GM18508 (cell line): Measurements from ENCODE around the gene OR4Q2.
"Not testable (repeated sequence)": the region's sequence is repeated elsewhere in the genome, so short reads cannot be mapped to it uniquely, and the experiment has no call there.

Source experiments
- ATAC-seq: cut with Tn5 transposase; IDR thresholded peaks from one replicate; pipeline ENCODE4 v1.9.1; 2021; ENCODE audit warnings: moderate number of reproducible peaks; ENCODE audit not compliant: insufficient read depth, unreplicated experiment

The OR4Q2 gene

DNA sequence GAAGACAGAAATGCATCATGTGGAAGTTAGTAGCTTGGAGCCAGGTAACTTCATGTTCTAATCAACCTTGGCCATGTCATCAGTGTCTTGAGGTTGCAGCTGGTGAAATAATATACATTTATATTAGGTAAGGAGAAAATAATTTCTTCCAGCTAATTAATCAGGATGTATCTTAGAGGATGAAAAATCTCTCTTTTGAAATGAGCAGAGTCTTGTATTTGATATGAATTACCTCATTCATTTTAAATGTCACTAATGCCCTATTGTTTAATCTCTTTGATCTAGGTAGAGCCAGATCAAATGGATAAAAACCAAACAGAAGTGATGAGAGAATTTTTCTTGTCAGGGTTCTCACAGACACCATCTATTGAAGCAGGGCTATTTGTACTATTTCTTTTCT, at the start of gene OR4Q2:
TSS of gene OR4Q2 (plus strand) at position 301 of the 400 bp plus-strand sequence.
- ATAC-seq = no peak

DNA sequence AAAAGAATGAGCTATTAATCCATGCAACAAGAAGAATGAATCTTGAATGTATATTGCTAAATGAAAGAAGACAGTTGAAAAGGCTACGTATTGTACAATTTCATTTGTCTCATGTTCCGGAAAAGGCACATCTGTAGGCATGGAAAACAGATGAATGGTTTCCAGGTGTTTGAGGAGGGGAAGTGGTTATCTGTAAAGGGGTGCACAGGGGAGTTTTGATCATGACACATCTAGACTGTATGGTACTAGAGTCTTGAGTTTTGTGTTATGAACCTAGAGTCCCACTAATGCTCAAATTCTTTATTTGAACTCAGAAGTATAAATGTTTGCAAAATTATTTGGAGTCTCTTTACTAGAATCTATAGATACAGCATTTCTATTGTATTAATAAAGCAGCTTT, 32.2 kb upstream of the OR4Q2 start:
- ATAC-seq = not testable (repeated sequence)

DNA sequence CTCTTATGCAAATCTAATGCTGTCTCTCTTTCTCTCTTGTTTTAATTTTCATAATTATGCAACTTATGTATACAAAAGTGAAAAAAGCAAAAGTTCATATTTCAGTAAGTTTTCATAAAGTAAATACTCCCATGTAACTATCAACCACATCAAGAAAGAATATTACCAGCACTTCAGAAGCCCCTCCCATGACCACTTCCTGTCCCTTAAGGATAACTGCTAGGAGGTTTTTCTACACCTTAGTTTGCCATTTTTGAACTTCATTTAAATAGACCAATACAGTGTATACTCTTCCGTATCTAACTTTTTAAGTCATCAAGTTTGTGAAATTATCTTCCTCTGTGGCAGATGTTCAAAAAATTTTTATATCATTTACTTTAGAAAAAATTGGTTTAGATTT, 27.1 kb upstream of the OR4Q2 start:
- ATAC-seq = no peak

DNA sequence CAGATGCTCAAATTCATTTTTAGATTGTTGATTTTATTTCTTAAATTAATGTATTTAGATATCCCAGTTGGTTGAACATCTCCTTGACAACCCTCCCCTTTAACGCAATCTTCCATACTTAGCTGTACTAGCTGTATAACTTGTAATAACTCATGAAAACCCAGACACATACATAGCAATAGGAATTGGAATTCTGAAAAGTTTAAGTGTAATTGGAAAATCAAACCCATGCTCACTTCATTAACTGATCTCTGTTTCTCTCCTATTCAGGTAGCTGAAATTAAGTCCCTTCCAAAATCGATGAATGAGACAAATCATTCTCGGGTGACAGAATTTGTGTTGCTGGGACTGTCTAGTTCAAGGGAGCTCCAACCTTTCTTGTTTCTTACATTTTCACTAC, 26.7 kb upstream of the OR4Q2 start, which contains the start of gene OR4K15:
TSS of gene OR4K15 (plus strand) at position 301 of the 400 bp plus-strand sequence. CDS start at position 301, 0 bp downstream.
- no peak for ATAC-seq

DNA sequence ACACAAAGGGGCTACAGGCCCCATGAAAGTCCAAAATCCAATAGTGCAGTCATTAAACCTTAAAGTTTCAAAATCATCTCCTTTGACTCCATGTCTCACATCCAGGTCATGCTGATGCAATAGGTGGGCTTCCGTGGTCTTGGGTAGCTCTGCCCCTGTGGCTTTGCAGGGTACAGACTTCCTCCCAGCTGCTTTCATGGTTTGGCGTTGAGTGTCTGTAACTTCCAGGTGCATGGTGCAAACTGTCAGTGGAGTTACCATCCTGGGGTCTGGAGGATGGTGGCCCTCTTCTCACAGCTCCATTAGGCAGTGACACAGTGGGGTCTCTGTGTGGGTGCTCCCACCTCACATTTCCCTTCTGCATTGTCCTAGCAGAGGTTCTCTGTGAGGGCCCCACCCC, 8.5 kb upstream of the OR4Q2 start:
- ATAC-seq = no peak

DNA sequence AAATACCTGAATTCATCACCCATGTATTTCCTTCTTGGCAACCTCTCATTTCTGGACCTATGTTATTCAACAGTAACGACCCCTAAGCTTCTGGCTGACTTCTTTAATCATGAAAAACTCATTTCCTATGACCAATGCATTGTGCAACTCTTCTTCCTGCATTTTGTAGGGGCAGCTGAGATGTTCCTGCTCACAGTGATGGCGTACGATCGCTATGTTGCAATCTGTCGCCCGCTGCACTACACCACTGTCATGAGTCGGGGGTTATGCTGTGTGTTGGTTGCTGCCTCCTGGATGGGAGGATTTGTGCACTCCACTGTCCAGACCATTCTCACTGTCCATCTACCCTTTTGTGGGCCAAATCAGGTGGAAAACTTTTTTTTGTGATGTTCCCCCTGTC, 356 bp downstream of the OR4Q2 start:
- no peak for ATAC-seq

DNA sequence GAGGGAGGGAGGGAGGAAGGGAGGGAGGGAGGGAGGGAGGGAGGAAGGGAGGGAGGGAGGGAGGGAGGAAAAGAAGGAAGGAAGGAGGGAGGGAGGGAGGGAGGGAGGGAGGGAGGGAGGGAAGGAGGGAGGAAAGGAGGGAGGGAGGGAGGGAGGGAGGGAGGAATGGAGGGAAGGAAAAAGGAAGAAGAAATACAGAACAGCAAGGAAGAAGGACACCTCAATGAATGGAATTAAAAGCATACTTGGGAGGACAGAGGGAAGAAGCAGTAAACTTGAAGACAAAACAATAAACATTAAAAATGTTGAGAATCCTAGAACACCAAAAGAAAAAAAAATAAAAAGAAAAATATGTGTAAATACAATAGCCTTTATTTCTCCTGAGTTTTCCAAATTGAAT, 6.2 kb downstream of the OR4Q2 start:
- no peak for ATAC-seq

DNA sequence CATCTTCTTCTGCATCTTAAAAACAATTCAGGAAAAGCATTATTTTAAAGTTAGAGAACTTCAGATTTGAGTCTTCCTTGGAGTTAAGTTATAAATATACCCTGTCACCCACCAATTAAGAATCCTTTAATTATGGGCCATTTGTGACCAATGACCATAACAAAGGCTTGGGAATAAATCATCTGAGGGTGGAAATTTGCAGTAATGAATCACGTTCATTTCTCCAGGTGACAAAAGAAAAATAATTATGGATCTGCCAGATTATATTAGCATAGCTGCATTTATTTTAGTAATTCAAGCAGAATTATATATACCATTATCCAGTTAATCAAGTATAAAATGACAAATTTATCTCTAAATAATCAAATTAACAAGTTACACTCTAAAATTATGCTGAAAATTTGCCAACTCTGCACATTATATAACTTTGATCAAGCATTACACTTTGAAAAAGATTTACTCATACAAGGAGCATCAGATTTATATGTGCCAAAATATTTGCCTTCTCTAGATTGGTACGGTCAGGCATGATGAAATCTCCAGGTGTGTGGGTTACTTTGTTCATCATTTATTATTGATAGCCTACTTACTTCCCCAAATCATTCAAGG, 17.4 kb downstream of the OR4Q2 start, which contains the start of gene OR4K14:
TSS of gene OR4K14 (minus strand) at position 51 of the 609 bp plus-strand sequence. CDS start 4,114 bp downstream, outside the sequence.
- ATAC-seq = no peak

DNA sequence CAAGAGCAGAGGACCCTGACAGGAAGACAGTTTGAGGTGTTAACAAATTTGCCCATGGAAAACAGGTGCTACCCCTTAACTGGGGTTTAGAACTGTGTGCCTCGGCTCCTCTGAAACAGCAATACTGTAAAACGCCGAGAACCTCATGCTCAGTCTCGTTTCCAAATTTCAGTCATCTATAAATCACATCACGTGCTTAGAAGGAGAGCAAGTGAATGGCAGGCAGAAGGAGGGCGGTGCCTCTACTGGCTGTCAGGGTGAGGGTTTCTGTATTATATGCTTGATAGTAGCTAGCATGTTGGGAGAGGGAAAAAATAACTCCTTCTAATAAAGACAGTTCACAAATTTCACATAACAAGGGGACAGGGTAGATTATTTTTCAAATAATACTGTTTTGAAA, 29.1 kb downstream of the OR4Q2 start:
- ATAC-seq = no peak

DNA sequence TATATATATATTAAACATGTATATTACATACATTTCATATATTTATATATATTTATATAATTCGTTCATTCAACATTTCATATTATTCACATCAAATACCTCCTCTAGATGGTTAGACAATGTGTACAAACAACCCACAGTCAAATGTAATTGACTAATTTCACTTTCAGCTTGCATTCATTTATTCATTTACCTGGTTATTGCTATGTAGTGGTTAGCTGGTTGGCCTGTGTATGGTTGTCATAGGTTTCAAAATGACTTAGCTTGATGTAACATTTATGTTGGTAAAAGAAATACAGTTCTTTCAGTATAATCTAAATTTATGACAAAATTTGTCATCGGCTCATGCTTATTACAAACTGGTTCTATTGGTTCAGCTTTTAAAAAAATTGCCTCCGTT, 33.5 kb downstream of the OR4Q2 start:
- peak; percentile 70 for ATAC-seq

DNA sequence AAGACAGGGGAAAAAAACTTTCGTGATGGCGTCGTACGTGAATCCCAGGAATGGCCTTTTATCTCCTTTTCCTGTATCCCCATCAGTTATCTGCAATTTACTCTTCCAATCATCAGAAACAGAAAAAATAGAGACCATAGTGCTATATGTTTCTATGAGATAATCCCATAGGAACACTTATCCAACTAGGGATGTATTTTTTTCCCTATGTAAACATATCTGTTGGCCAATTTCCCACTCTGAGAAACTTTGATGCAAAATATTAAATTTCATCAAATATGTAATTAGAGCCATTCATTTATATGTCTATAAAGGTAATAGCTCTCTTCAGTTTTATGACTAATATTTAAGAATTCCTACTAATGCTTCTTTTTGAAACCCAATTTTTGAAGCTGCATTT, 34.0 kb downstream of the OR4Q2 start, which contains the start of gene OR4K13:
TSS of gene OR4K13 (minus strand) at position 101 of the 400 bp plus-strand sequence. CDS start 1,280 bp downstream, outside the sequence.
- ATAC-seq = no peak

DNA sequence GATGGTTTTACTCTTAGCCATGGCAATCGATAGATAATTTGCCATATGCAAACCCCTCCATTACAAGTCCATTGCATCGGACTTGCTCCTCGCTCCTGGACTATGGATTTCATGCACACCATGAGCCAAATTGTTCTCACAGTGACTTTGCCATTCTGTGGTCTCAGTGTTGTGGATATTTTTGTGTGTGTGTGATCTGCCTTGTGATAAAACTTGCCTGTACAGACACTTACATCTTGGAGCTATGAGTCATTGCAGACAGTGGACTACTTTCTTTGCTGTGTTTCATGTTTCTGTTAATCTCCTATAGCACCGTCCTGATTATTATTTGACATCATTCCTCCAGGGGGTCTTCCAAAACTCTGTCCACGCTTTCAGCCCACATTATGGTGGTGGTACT, 42.3 kb downstream of the OR4Q2 start:
- ATAC-seq = no peak

DNA sequence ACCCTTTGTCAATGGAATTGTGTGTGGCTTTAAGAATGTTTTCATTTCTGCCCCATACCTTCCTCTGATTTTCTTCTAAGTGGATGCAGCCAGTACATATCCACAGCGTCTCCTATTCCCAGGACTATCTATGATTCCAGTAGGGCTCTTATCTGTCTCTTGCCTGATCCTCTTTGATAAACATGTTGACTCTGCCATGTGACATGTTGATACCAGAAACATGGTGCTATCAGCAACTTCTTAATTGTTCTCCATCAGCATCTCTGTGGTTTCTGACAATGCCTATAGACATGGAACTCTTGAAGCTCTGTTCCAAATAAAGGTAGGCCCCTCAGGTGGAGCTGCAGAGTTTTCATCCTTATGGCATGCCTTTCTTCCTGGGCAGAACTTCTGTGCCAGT, 46.2 kb downstream of the OR4Q2 start:
- no peak for ATAC-seq
